HG03378 (cell line): ENCODE data around the gene KCNH1.

Source experiments
- ATAC-seq: cut with Tn5 transposase; IDR thresholded peaks from one replicate; pipeline ENCODE4 v1.9.1; 2021; ENCODE audit warnings: mild to moderate bottlenecking, moderate library complexity; ENCODE audit not compliant: unreplicated experiment

The KCNH1 gene

GRCh38 chr1:210771131-210771530 lies 362.8 kb downstream of the KCNH1 start:
- no peak for ATAC-seq

- no peak for ATAC-seq
Observed at GRCh38 chr1:210770396-210770984, 363.5 kb downstream of the KCNH1 start.

DNA sequence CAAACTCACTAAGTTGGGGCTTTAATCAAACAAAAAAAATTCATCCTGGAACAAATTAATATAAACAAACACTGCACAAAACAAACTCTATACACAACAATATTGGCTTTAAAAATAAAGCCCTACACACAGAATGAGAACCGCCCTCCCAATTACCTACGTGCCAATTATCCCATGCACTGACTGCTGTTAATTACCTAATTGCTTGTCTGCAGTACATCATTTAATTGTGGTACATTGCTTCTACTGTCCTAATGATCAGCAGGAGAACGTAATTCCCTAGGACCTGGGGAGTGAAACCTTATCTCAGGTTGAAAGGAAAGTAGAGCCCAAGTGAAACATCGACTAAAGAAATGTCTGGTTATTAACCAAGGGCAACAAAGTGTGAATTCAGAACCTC lies 364.5 kb downstream of the KCNH1 start:
- ATAC-seq = no peak

DNA sequence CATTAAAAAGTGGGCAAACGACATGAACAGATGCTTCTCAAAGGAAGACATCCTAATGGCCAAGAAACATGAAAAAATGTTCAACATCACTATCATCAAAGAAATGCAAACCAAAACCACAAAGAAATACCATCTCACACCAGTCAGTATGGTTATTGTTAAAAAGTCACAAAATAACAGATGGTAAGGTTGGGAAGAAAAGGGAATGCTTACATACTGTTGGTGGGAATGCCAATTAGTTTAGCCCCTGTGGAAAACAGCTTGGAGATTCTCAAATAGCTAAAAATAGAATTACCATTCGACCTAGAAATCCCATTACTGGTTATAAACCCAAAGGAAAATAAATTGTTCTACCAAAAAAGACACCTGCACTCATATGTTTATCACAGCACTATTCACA lies 369.4 kb downstream of the KCNH1 start:
- ATAC-seq = no peak

GRCh38 chr1:210758761-210759160 lies 375.2 kb downstream of the KCNH1 start:
- ATAC-seq = no peak

GRCh38 chr1:210758261-210758660 lies 375.7 kb downstream of the KCNH1 start:
- no peak for ATAC-seq

DNA sequence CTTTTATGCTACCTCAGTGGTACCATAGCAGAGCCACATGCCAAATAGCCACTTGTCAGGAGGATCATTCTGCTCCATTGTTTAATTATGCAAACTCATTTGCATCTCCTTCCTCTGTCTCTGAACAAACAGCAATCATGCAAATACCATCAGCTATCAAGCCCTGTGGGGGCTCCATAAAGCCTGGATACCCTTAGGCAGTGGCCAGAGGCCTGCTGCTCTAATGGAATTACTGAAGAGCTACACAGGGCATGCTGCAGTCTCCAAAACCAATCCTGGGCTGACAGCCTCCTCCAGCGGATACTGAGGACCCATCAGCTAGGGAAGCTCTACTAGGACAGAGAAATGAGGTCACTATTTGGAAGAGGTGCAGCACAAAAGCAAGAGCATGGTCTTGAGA lies 376.3 kb downstream of the KCNH1 start:
- ATAC-seq = no peak

- ATAC-seq = no peak
Observed at GRCh38 chr1:210755991-210756659, 377.8 kb downstream of the KCNH1 start.

DNA sequence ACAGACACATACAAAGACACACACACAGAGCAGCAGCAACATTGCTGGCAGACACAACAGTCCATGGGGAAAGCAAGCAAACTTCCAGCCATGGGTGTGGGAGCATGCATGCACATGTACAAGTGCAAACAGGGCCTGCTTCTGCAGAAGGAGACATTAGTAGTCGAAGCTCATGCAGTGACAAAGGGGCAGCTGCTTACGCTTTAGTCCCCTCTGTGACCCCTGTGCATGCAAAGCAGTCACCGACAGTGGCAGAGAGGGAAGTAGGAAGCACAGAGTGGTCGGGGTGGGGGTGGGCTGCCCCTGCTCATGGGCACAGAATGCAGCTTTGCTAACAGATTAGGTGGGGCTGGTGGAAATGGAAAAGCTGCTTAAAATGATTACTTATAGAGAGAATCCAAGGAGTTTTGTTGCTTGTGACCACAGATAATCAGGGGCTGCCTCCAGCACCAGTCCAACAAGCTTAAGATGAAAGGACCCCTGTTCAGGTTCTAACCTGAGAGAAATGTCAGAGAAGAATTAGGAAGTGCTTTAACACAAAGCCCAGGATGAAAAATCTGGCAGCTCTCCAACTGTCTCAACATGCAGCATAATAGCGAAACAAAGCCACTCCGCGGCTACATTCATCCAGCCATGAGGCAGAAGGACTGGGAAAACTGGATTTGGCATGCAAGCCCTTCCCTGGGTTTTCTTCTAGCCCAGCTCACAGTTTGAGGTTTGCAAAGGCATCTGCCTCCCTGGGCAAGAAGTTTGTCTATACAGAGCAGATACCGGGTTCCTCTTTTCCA lies 378.9 kb downstream of the KCNH1 start:
- ATAC-seq = no peak

DNA sequence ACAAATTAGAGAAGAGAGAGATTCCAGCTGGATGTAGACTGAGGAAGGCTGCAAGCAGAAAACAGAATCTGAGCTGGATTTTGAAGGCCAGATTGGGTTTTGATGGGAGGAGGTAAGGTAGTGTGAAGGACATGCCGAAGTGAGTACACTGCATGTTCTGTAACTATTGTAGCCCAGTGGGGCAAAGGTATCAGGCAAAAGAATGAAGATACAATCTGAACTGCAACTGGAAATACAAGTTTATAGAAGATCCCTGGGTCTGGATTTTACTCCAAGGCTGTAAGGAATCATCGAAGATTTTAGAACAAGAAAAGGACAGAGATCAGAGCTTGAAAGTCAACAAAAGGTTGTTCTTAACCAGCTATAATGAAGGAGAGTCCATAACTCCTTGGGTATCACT lies 382.0 kb downstream of the KCNH1 start:
- no peak for ATAC-seq

DNA sequence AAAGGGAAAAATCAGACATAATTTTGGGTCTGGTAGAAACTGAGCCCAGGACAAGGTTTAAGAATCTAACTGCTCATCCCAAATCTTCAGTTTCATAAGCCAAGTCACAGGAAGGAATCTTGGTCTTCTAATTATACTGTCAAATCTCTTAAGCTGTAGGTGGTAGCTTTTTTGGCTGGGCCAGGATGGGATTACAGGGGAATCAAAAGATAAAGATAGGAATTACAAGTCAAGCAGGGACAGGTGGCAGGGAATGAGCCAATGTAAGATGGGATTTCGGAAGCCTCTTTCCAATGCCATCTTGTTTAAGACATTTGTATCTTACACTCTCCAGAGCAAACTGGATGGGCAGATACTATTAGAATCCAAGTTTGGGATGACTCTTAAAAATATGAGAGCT lies 383.5 kb downstream of the KCNH1 start:
- ATAC-seq = no peak

DNA sequence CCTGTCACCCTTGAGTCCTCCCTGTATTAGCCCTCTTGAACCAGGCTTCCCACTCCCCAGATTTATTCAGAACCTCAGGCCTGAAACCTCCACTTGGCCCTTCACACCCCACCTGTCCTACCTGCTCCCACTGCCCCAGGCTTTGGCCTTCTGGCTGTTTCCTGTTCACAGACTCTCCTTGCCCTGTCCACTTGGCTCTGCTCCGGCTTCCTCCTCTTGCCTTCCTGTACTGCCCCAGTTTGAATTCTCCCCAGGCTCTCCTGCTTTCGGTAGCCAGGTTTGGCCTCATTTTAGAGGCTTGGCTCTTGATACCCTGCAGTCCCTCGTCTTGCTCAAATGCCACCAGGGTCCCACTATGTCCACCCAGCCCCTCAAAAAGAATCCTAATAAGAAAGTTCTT lies 385.2 kb downstream of the KCNH1 start:
- no peak for ATAC-seq

GRCh38 chr1:210747890-210748289 lies 386.1 kb downstream of the KCNH1 start:
- ATAC-seq = no peak

DNA sequence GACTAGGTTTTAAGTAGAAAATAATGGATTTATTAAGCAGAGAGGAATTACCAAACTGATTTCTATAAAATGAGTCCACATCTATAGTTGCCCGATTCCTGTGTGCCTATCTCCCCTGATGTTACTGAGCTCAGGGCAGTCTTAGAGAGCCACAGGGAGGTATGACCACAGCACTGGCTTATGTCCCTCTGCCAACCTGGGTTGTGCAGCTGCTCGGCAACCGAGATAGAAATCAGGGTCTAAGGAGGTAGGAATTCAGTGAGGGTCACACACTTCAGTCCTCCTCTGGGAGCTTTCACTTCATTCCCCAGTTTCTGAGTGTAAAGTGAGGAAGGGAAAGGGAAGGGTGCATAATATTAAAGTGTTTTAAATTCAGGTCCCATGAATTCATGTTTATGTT lies 386.8 kb downstream of the KCNH1 start:
- ATAC-seq = no peak

GRCh38 chr1:210746024-210746731 lies 387.8 kb downstream of the KCNH1 start:
- ATAC-seq = no peak

DNA sequence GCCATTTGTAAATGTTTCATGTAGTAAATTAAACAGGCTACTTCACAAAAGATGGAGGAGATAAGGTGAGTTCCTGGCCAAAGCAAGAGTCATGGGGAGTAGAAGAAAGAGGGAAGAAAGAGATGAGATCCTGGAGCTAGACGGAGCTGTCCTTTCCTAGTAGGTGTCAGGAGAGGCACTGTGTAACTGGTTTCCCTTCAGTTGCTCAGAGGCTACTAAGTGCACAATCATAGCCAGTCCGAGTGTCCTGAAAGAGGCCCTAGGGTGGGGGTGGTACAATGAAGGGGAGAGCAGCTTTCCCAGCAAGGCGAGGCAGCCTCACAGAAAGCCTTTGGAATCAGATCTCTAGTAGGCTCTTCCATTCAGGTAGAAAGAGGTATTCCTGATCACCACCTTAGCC lies 390.9 kb downstream of the KCNH1 start:
- ATAC-seq = no peak

- no peak for ATAC-seq
Observed at GRCh38 chr1:210741564-210741963, 392.4 kb downstream of the KCNH1 start.

DNA sequence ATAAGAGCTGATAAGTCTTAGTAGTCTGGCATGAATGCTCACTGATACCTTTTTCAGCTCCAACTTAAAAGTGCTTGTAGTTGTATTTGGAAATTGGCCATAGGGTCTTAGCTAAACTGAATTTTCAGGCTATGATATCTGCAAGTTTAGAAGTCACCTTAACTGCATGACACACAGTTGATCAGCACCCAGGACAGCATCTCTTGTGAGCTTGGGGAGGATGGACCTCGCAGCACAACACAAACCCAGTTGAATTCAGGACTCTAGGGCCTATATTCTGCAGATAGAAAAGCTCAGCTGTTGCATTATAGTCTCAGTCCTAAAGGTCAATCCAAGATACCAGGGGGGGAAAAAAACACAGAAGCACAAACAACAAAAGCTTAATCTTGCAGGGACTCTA lies 394.3 kb downstream of the KCNH1 start:
- no peak for ATAC-seq

GRCh38 chr1:210738256-210738655 lies 395.7 kb downstream of the KCNH1 start:
- ATAC-seq = no peak

DNA sequence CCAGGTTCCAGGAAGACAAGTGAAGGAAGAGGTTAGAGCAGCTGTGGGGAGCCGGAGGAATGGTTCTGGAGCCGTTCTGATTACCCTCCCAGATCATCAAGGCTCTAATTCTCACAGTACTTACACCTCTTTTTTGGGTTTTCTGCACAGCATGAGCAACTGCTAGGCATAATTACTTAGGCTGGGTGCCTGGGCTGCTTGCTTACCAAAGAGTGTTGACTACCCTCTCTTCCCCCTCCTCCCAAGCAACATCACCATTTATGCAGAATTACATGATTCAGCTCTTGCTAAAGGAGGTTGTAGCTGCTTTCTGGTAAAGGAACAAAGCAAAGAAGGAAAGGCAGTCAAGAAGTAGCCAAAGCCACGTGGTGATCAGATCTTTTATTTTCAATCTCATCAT lies 397.2 kb downstream of the KCNH1 start:
- ATAC-seq = no peak

- no peak for ATAC-seq
Observed at GRCh38 chr1:210731597-210731996, 402.4 kb downstream of the KCNH1 start.

GRCh38 chr1:210731193-210731592 lies 402.8 kb downstream of the KCNH1 start:
- ATAC-seq = no peak
